GM19397 (cell line): ENCODE results near the gene CERKL.
"Not testable (repeated sequence)": the region's sequence is repeated elsewhere in the genome, so short reads cannot be mapped to it uniquely, and the experiment has no call there.

ENCODE experiments used
- ATAC-seq: cut with Tn5 transposase; IDR thresholded peaks from one replicate; pipeline ENCODE4 v1.9.1; 2021; ENCODE audit warnings: mild to moderate bottlenecking, moderate library complexity; ENCODE audit not compliant: unreplicated experiment

Gene CERKL

GRCh38 chr2:181656450-181657291 lies at the start of gene CERKL:
Gene CERKL, minus strand, starts transcription at chr2:181657105. Its CDS starts 99 bp downstream, at chr2:181657006.
- peak; percentile 92 for ATAC-seq

- not testable (repeated sequence) for ATAC-seq
Observed at GRCh38 chr2:181702519-181702918, 45.6 kb upstream of the CERKL start.

- ATAC-seq: no peak
Observed at GRCh38 chr2:181698223-181698622, 41.3 kb upstream of the CERKL start.

- ATAC-seq: no peak
Observed at GRCh38 chr2:181697571-181697970, 40.7 kb upstream of the CERKL start.

- no peak for ATAC-seq
Observed at GRCh38 chr2:181697126-181697525, 40.2 kb upstream of the CERKL start.

- ATAC-seq: no peak
Observed at GRCh38 chr2:181694271-181694670, 37.4 kb upstream of the CERKL start.

- no peak for ATAC-seq
Observed at GRCh38 chr2:181690860-181691259, 34.0 kb upstream of the CERKL start.

- no peak for ATAC-seq
Observed at GRCh38 chr2:181686576-181687185, 29.8 kb upstream of the CERKL start.

GRCh38 chr2:181685150-181685688 lies 28.3 kb upstream of the CERKL start:
- no peak for ATAC-seq

- ATAC-seq: no peak
Observed at GRCh38 chr2:181684454-181685149, 27.7 kb upstream of the CERKL start.

GRCh38 chr2:181683518-181684453 lies 26.9 kb upstream of the CERKL start:
- ATAC-seq: no peak

GRCh38 chr2:181682795-181683517 lies 26.1 kb upstream of the CERKL start:
- no peak for ATAC-seq

- ATAC-seq: no peak
Observed at GRCh38 chr2:181682026-181682789, 25.3 kb upstream of the CERKL start.

GRCh38 chr2:181680937-181681811 lies 24.3 kb upstream of the CERKL start:
- no peak for ATAC-seq

- peak; percentile 50 for ATAC-seq
Observed at GRCh38 chr2:181680055-181680936, 23.4 kb upstream of the CERKL start, which contains the start of gene NEUROD1. Gene NEUROD1, minus strand, starts transcription at chr2:181680517. Its CDS starts 1,657 bp downstream, at chr2:181678860.

- no peak for ATAC-seq
Observed at GRCh38 chr2:181679544-181679979, 22.7 kb upstream of the CERKL start.
